ENCODE measurements around the gene PARN.
"Not testable (repeated sequence)": the region's sequence is repeated elsewhere in the genome, so short reads cannot be mapped to it uniquely, and the experiment has no call there.

Gene PARN

DNA sequence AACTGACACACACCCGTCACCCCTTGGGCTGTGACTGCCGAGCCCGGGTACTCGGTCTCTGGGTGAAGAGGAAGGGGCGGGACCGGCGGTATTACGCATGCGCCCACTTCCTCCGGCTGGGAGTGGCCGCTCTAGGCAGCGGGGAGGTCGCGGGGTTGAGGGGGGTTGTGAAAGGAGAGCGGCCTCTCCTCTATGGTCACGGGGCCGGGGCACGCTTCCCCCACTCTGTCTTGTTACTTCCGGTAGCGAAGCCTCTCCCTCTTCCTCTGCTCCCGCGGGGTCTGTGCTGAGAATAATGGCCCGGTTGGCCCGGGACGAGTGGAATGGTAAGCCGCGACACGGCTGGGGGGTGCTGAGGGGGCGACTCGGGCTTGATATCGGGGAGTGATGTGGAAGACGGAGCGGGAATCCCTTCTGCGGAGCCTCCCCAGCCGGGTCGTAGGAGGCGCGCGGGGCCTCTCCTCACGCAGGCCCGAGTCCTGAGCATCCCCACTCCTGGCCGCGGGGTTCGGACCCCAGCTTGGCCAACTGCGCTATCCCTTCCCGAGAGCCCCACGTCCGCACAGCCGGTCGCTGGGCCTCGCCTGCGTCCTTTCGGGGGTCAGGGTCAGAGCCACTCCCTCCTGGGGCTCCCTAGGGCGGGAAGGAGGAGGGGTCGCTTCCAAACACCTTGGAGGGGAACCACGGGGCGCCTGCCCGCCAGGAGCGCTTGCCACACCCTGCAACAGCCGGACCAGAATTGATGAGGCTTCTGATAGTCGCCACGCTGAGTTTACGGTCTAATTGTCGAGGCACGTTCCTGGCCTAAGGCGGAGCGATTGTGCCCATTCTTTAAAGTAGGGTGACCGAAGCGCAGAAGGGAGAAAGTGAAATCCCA, 2.9 kb upstream of the PARN start, which contains the start of gene BFAR:
Gene BFAR, plus strand, starts transcription at position 259 of the 877 bp plus-strand sequence. CDS start 11,396 bp downstream, outside the sequence.
- peak; percentile 97 for DNase-seq

DNA sequence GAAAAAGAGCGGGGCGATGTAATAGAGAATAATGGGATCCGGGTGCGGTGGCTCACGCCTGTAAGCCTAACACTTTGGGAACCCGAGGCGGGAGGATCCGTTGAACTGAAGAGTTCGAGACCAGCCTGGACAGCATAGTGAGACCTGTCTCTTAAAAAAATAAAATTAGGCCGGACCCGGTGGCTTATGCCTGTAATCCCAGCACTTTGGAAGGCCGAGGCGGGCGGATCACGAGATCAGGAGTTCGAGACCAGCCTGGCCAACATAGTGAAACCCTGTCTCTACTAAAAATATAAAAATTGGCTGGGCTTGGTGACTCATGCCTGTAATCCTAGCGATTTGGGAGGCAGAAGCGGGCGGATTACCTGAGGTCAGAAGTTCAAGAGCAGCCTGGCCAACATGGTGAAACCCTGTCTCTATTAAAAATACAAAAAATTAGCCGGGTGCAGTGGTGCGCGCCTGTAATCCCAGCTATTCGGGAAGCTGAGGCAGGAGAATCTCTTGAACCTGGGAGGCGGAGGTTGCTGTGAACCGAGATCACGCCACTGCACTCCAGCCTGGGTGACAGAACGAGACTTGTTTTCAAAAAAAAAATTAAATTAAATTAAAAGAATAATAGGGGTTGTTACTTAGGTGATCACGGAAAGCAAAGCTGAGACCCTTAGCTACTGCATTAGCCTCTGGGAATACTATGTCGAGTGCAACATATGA, 715 bp upstream of the PARN start:
- DNase-seq = not testable (repeated sequence)

DNA sequence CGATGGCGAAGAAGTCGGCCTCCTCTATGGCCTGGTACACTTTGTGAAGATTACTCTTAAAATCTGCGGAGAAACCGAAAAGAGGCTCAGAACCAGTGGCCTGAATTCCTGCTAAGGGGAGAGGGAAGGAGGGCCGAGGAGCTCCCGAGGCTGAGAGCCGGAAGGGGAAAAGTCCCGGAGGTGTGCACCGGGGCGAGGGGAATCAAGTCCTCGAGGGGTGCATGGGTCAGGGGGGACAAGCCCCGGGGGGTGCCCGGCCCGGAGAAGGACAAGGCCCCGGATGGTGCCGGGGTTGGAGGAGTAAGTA, 495 bp downstream of the PARN start:
- no peak for DNase-seq

DNA sequence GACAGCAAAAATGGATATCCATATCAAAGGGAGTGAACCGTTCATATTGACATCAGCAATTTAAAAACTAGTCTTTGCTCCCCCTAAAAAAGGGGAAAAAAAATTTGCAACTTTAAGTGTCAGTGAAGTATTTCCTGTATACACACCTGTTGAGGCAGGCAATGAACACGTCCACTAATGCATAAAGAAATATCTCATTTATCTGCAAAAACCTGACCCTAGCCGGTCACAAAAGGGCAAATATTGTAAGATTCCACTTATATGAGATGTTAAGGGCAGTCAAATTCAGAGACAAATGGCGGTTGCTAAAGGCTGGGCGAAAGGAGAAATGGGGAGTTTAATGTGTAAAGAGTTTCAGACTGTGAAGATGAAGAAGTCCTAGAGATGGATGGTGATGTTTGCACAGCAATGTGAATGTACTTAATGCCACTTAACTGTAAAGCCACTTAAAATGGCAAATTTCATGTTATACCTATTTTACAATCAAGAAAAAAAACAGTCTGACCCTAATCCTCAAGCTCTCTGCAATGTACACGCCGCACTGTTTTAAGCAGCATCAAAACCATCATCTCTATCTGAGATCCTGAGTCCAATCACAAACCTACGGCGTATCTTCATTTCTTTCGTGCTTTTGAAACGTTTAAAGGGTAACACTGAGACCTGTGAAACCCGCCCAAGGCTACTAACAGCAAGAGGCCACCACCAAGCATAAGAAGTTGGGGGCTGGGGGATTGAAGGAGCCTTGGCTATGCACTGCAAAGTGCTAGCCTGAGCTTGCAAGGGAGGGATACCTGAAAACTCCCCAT, 1.1 kb downstream of the PARN start:
- no peak for DNase-seq

DNA sequence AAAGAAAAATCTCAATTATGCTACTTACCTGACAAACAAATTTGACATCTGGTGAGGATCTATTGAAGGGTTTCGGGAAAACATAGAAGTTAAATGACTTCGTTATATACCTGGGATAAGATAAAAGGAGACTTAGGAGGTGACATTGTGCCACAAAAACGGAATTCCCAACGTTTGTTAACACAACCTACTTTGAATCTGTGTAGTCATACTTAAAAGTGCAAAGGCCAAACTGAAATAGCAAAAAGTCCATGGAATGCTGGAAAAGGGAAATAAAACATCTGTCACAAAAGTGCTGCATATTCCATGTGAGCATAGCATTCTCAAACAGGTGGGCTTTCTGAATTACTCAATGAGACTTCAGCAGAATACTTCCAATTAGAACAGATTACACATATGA, 3.0 kb downstream of the PARN start:
- DNase-seq = no peak

DNA sequence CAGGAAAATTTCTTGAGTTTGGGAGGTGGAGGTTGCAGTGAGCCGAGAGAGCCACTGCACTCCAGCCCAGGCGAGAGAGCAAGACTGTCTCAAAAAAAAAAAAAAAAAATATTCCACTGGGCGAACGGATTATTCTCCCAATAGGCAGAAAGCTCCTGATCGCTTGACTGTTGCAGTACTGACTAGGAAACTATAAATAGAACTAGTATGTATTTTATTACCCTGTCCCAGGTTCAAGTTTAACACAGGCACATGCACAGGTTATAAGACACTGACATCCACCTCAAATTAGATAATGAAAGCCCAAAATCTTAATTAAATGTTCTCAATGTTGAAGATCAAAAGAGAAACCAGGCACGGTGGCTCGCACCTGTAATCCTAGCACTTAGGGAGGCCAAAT, 11.5 kb downstream of the PARN start:
- no peak for DNase-seq

DNA sequence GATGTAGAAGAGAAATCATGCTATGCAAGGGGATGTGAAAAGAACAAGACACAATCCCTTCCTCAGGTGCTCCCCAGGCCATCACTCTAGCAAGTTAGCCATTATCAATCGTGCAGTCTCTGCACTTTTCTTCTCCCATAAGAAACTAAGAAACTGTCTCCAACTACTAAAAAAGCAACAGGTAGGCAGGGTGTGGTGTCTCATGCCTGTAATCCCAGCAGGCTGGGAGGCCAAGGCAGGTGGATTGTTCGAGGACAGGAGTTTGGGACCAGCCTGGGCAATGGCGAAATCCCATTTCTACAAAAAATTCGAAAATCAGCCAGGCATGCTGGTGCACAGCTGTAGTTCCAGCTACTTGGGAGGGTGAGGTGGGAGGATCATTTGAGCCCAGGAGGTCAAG, 13.8 kb downstream of the PARN start:
- no peak for DNase-seq

DNA sequence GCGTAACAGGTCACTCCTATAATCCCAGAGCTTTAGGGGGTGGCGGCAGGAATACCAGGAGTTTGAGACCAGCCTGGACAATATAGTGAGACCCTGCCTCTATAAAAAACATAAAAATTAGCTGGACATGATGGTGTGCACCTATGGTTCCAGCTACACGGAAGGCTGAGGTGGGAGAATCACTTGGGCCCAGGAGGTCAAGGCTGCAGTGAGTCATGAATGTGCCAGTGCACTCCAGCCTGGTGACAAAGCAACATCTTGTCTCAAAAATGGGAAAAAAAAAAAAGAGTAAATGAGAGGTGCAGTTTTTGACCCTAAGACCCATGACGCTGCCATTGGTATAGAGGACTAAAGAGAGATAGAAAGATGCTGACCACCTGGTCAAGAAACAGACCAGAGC, 16.1 kb downstream of the PARN start:
- DNase-seq = no peak

DNA sequence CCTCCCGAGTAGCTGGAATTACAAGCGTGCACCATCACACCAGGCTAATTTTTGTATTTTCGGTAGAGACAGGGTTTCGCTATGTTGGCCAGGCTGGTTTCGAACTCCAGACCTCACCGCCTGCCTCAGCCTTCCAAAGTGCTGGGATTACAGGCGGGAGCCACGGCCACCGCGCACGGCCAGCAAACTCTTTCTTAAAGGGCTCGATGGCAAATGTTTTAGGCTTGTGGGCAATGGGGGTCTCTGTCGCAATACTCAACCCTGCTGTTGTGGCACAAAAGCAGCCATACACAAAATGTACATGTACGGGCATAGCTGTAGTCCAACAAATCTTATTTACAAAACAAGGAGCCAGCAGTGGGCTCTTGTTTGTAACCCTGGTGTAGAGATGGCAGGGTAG, 18.4 kb downstream of the PARN start:
- no peak for DNase-seq

DNA sequence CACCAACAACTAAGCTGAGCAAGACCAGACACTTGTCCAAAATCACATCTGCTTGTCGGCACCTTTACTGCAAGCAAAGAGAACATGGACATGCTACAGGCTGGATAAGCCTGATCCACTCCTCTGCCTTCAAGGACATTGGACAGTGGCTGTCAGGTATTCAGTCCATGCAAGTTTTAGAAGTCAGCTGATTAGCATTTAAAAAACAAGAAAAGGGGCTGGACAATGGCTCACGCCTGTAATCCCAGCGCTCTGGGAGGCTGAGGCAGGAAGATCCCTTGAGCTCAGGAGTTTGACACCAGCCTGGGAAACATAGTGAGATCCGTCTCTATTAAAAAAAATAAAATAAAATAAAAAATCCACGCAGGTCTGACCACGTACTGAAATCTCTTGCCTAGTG, 20.3 kb downstream of the PARN start:
- DNase-seq = no peak

DNA sequence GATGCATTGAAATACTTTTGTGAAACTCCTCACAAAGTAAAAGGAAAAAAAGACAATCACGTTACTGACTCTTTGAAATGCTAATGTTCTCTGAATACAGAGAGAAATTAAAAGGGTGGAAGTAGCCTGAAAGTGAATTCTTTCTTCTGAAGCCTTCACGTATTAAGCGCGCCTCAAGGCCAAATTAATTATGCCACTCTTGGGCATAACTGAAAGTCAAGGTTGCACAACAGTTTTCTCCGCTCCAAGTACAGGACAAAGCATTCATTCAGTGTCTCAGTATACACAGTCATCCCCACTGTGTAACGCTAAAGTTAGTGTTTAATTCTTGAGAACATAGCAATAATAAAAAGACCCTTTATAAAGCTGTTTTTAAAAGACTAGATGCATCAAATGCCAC, 21.5 kb downstream of the PARN start:
- no peak for DNase-seq

DNA sequence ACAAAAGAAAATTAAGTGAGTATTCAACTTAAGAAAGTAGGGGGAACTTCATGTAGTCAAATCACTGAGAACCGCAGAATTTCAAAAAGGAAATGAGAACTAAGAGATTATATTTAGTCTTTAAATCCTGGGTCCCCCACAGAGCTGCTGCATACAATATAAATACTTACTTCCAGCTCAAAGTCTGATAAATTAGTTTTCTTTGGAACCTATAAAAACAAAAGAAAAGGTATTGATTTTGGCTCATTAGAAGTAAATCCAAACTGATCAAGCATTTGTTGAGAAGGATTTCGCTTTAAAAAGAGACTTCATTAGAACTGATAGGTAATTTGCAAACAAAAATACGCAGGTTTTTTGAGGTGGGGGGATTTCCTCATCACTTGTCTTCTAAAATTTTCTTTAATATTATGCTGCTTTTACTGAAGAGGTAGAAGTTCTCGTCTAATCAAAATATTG, 21.9 kb downstream of the PARN start:
- no peak for DNase-seq

DNA sequence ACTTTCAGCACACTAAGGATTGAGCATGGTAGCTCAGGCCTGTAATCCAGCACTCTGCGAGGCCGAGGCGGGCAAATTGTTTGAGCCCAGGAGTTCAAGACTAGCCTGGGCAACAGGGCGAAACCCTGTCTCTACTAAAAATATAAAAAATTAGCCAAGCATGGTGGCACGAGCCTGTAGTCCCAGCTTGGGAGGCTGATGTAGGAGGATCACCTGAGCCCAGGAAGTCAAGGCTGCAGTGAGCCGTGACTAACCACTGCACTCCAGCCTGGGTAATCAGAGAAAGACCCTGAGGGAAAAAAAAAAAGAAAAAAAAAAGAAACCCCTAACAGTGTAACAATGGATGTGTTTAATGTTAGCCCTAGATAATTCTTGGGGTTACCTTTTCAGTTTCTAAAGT, 24.0 kb downstream of the PARN start:
- no peak for DNase-seq

DNA sequence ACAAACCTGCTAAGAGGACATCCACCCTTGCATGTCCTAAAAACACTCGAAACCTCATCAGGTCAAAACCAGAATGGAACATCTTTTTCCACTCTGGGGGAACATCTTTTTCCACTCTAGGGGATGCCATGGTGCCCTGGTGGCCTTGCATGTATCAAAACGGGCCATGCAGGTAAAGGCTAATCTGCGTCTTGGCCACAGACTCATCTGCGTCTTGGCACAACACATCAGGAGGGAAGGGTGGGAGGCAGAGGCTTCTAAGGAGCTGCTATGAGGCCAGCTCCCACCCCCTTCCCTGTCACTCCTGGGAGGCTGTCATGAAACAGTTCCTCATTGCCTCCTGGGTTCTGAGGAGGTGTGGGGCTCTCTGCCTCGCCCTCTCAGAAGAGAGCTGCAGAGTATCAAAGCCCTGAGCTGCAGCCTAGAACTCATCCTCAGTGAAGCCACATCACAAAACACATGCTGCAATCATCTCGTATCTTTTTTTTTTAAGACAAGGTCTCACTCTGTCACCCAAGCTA, 27.6 kb downstream of the PARN start:
- DNase-seq = no peak

DNA sequence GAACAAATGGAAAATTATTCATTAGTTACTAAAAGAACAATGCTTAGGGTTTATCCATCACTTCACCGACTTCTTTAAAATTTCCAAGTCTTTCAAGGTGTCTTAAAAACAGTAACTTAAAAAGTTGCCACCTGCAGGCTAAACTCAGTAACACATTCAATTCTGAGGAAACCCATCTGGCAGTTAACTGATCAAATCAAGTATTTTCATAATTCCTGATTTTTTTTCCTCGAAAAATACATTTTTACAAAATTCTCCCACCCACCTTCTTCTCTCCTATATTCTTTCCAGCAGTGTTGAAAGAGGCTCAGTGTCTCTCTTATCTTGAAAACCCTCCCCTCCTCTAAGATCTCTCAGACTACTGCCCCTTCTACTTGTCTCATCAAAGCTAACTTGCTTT, 29.9 kb downstream of the PARN start:
- no peak for DNase-seq

DNA sequence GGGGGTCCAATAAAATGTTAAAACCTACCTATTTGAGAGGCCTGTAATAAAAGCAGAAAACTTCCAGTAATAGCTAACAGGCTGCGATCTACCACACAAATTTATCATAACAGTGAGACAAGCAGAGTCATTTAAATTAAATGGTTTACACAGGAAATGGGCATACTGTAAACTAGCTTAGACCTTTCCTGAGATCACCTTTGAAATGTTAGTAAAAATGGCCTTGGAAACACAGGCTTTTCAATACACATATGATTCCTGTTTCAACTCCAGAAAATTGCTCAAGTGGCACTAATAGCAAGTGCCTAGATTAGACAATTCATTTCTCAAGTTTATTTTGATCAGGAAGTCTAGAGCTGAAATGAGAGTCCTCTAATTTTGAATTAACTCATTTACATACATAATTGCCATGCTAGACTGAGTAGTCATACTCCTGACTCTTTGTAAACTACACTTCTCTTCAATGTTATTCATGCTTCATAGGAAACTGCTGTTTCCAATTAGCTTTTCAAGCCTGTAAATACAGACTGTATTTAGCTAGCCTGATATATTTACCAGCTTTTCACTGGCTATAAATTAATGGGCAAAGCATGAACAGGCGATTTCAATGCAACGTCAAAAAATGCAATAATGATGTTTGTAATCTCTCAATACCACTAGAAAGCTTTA, 43.3 kb downstream of the PARN start:
- DNase-seq = no peak

DNA sequence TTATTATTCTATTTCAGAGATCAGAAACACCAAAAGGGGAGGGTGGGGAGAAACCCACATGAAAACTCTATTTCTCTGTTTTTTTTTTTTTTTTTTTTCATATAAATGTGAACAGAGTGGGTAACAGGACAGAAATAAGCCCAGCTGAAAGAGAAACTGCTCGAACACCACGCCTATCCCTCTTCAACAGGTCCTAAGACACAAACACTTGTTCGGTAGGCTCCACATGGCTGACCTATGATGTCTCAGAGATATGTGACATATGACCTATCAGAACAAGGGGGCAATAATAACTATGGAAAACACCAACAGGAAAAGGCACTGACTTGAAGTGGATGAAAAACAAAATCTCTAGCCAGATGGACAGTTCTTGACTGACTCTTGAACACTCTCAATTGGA, 44.8 kb downstream of the PARN start:
- no peak for DNase-seq

DNA sequence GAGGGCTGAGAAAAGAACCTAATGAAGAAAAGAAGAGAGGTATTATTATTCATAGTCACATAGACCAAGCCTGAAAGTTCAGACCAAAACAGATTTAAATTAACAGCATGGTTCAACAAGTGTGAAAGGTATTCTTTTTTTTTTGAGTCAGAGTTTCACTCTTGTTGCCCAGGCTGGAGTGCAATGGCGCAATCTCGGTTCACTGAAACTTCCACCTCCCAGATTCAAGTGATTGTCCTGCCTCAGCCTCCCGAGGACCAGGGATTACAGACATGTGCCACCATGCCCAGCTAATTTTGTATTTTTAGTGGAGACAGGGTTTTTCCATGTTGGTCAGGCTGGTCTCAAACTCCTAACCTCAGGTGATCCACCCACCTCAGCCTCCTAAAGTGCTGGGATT, 49.1 kb downstream of the PARN start:
- not testable (repeated sequence) for DNase-seq

DNA sequence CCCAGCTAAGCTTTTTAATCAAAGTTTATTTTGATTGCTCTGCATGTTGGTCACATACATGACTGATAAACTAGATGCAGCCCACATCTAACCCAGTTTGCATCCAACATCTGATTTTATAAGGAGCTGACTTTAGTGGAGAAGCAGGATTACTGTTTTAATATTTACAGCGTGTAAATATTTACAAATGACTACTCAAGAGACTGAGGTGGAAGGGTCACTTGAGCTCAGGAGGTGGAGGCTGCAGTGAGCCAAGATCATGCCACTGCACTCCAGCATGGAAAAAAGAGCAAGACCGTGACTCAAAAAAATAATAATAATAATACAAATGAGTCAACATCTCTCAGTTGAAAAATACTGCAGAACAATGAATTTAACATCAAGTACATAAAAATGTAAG, 50.8 kb downstream of the PARN start:
- no peak for DNase-seq

DNA sequence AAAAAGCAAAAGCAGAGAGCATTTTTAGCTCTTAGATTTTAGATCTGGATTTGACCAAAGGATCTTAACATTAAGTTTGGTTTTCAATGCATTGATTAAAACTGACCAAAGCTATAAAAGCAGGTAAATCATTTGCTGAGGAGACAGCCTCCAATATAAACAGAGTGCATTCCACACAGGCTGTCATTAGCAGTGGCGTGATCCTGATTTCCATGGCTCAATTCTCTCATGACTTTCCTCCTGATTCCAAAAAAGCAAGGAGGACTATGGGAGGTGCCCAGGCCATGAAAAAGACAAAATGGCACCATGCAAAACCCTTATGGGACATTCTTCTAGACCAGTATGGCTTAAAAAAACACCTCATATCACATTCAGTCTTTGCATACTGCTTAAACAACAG, 53.5 kb downstream of the PARN start:
- DNase-seq = no peak

DNA sequence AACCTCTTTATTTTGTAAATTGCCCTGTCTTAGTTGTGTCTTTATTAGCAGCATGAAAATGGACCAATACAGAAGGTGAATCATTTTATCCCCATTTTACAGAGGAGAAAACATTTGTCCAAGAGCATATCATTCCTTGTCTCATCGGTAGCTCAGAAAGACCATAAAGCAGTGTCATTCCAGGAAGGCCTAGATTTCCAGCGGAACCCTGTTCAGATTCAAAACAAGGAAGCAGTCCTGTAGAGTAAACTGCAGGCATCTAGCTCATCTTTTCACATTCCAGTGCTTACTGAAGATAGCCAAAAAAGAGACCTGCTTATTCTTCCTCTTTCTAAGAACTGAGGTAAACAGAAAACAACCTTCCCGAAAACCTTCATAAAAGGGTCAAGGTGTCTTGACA, 54.0 kb downstream of the PARN start:
- no peak for DNase-seq

DNA sequence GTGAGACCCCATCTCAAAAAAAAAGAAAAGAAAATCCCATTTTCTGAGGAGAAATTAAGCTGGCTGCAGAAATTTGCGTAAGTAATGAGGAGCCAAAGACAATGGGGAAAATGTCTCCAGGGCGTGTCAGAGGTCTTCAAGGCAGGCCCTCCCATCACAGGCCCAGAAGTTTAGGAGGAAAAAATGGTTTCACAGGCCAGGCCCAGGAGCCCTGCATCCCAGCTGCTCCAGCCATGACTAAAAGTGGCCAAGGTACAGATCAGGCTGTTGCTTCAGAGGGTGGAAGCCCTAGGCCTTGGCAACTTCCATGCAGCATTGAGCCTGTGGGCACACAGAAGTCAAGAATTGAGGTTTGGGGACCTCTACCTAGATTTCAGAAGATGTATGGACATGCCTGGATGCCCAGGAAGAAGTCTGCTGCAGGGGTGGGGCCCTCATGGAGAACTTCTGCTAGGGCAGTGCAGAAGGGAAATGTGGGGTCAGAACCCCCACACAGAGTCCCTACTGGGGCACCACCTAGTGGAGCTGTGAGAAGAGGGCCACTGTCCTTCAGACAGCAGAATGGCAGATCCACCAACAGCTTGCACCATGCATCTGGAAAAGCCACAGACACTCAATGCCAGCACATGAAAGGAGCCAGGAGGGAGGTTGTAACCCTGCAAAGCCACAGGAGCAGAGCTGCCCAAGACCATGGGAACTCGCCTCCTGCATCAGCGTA, 55.2 kb downstream of the PARN start:
- not testable (repeated sequence) for DNase-seq

All from DMS153 (cell line).